HG02870 (cell line): Measurements from ENCODE around the gene CYYR1.

Experiments used
- ATAC-seq: cut with Tn5 transposase; IDR thresholded peaks from one replicate; pipeline ENCODE4 v1.9.1; 2021; ENCODE audit warnings: mild to moderate bottlenecking, moderate library complexity; ENCODE audit not compliant: unreplicated experiment

The CYYR1 gene

DNA sequence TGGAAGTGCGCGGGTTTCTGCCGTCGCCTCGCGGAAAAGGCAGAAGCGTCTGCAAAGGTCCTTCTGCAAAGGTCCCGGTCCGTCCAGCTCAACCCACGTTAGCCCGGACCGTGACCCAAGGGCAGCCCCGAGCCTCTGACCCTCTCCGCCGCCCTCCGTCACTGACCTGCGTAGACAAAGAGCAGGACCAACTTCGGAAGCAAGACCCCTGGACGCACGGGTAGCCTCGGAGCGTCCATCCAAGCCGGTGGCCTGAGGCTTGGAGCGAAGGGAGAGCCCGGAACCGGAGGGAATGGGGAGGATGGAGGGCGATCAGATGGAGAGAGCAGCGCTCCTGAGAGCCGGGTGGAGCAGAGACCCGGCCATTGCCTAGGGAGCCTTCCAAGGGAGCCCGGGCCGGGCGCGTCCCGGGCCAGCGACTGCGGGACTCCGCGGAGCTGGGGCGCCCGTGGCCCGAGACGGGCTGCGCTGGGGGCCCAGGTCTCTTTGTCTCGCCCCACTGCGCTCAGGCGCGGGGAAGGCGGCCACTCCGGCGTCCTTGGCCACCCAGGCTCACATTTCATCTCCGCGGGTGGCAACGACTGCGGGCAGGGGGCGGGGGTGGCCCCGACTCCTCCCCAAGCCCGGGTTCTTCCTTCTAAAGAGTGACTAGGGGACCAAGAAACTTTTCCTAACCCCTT lies at the start of gene CYYR1:
Gene CYYR1 (minus strand): TSS at position 585 of the 680 bp plus-strand sequence. CDS start 346 bp downstream, at position 239.
- ATAC-seq: no peak

DNA sequence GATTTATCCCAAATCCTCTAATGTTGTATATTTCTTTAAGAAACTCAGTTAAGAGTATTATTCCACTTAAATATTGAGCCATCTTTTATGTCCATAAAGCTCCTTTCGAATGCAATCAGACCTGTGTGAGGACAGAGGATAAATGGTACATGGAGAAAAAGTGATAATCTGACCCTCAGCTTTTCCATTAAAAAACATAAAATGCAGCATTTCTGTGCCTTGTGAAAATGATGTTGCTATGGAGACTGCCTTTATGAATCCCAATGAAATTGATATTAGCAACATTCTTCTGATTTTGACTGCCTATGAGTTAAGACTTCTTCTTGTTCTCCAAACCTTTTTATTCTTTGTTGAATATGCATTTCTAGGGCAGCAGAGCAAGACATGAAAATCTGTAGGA lies 44.1 kb upstream of the CYYR1 start:
- ATAC-seq: no peak

DNA sequence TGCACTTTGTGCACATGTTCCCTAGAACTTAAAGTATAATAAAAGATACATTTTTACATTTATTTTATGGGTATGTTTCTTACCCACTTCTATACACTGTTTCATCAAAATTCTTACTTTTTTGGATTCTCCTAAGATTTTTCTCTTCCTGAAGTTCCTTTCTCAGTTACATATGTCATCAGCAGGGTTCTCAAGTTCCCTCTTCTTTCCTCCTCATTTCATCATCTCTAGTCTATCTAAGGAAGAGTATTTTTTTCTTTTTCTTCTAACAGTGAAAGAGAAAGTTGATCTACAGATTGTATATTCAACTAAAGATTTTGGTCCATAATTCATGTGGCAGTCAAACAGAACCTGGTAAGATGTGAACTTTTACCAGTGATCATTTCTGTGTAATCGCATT lies 41.2 kb upstream of the CYYR1 start:
- no peak for ATAC-seq

DNA sequence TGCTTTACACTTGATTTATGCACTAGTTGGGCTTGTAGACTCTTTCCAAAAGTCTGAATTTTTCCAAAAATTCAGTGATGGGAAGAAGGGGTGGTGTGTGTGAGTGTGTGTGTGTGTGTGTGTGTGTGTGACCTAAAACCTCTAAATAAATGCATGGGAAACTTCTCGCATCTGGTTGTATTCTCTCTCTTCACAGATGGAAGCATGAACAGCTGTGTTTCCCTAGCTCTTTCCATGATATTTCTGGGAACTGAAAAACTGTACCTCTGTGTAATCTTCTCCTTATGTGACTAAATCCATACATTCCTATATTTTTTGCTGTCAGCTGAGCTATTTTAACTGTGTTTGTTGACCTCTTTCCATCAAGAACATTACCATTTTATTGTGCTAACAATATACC lies 26.2 kb upstream of the CYYR1 start:
- no peak for ATAC-seq

DNA sequence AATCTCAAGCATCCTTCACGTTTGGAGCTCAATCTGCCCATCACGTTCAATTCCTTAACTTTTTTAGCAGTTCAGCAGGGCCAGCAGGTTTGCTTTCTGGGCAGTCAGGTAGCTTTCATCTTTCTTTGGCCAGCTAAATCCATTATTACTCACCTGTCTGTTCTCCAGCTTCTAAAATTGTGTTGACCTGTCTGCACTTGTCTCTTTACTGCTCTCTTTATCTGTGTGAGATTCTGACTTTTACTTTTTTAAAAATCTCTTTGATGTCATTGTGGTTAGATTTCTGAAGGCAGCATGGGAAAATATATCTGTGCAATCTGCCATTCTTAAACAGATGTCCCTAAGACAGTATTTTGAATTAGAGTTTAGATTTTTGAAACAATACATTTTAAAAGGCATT lies 24.9 kb upstream of the CYYR1 start:
- no peak for ATAC-seq

DNA sequence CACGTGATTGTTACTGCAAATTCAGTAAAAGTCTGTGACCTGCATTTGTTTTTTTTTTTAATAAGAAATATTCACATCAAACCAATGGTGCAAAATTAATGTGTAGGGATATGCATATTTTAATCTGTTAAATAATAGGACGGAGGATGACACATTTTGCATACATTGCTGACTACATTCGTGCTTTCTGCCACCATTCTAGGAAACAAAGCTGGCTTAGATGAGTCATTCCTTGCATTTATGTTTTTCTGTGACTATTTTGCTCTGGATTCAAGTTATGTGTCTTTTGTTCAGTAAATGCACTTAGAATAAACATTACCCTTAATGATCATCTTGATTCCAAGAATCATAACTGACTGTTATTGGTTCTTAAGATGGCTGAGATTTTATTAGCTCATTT lies 23.9 kb upstream of the CYYR1 start:
- no peak for ATAC-seq

DNA sequence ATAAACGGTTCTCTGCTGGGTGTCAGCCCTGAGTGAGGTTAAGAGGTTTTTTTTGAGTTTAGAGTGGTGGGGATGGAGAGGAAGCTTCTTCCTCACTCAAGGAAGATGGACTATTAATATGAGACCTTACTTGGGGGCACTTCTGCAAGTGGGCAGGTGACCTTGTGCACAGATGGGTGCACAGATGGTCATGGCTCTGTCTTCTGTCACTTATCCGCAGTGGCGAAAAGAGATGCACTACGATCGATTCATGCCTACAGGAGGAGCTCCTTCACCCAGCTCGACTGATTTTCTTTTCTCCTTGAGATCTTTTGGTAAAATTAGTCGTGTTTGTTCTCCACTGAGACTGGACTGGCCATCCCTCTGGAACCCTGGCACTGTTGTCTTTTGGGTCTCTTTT lies 22.9 kb upstream of the CYYR1 start:
- ATAC-seq: no peak

DNA sequence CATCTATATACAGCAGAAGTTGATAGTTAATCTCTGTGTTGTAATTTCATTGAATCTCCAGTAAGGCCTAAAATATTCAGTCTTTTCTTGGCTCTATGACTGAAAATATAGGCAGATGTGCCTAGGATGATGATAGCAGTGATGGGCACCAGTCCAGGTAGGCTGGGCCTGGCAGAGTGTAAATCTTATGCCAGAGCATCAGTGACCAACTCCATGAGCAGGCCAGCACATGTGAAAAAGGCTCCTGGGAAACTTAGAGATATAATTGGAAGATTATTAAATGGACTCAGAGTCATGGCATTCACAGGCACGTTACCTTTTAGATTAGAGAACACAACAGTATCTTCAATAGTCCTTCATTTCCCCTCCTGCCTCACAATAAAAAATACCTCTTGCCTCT lies 20.7 kb upstream of the CYYR1 start:
- no peak for ATAC-seq

DNA sequence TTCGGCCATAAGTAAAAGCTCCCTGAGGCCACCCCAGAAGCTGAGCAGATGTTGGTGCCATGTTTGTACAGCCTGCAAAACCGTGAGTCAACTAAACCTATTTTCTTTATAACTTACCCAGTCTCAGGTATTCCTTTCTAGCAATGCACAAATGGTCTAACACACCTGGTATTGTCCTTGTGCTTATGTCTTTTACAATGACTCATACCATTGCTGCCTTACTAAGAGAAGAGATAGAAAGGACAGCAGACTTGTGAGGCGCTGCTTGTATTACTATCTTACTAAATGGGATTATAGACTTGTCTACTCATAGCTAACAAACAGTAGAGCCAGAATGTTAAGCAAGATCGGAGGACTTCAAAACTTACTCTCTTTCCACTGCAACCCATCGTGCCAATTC lies 18.5 kb upstream of the CYYR1 start:
- ATAC-seq: no peak

DNA sequence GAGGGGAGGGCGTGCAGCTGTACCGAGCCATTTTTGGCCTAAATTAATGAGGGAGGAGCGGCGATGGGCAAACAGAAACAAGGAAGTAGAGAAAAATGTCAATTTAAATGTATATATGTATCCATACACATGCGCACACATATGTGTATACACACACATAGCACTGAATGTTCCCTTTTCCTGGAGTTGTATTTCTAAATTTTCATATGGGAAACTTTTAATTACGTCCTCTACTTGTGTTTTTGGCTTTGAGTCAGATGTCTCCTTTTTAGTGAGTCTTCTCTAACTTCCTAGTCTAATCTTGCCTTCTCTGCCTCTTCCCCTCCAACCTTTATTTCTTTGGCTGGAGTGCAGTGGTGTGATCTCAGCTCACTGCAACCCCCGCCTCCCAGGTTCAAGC lies 15.4 kb upstream of the CYYR1 start:
- ATAC-seq: no peak

DNA sequence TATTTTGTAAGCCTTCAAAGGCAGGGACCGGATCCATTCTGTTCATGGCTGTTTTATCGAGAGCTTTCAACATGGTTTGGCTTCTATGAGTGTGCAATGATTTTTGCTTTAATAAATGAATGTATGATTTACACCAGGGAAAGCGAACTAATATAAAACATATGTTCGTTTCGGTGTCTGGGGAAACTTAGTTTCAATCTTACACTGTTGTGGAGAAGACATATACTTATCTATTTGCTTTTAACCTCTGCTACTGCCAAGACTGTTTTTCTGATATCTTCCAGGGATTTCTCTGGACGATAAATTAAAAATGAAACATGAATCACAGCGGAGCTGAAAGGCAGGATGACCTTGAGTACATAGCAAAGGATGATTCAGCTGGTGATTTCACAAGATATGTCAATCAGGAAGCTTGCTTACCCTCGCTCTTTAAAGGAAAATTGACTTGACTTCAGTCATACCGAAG lies 14.7 kb upstream of the CYYR1 start:
- ATAC-seq: no peak

DNA sequence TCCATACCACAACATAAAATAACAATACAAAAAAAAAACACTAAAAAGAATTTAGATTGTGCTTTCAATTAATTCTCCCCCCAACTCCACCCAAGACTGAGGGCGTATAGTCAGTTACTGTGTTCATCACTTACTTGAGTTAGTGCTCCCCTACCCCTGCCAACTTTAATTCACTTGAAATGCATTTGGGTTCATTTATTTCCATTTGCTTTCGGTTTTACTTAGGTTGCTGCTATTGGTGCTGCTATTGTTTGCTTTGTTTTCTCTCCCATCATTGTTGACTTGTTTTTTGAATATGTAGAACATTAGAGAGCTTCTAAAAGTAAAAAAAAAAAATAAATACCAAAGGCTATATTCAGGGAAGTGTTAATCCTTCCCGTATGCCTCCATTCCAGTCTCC lies 10.7 kb upstream of the CYYR1 start:
- no peak for ATAC-seq

DNA sequence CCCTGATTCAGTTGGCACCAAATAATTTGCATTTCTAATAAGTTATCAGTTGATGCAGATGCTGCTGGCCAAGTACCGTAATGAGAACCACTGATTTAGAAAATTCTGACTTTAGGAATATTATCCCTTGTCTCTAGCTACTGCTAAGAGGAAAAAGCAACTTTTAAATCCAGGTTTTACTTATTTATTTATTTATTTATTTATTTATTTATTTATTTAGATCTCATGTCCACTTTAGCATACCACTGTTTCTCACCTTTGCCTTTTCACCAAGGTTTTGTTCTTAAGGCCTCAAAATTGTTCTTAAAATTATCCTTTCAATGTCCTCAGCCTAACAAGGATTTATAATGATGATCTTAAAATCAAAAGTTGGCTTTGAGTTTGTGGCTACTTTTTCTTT lies 8.7 kb upstream of the CYYR1 start:
- ATAC-seq: no peak

DNA sequence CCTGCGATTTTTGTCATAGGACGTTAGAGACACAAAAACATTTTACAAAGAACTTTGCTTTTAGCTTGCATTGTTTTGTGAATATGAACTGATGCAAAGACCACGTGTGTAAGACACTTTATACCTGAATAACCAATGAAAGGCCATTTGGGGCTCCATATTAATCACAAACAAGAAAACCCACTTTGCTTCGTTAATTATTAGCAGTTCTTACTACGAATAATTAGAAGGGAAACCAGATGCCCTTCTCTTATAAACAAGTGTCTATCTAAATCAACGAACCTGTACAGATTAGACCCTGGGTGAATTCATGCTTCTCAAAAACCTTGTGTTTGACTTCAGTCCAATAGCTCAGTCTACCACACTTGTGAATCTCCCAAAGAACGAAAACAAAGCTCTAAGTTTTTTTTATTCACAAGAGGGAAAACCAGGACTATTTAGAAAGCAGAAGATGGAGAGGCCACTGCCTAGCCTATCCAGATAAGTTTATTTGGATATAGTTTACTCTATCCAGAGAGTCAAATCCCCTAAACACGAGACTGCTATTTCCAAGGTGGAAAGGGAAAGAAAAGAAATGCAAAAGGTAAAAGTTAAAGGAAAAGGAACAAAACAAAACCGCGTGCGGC lies 897 bp downstream of the CYYR1 start:
- ATAC-seq: no peak

DNA sequence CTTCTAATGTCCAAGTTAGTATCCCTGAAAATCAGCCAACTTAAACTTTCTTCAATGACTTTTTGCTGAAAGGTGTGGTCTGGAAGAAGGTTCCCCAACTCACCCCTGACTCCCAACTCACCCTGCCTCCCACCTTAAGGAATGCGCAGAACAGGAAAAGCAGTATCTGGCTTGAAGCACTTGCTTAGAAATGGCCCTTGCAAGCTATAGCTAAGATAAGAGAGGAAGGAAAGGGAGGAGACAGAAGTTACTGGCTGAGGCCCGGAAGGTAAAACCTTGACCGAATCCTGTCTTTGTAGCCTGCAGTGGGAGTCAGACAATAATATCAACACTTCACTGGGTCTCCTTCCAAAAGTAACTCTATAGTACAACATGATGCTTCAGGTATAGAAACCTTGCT lies 2.9 kb downstream of the CYYR1 start:
- ATAC-seq: no peak

DNA sequence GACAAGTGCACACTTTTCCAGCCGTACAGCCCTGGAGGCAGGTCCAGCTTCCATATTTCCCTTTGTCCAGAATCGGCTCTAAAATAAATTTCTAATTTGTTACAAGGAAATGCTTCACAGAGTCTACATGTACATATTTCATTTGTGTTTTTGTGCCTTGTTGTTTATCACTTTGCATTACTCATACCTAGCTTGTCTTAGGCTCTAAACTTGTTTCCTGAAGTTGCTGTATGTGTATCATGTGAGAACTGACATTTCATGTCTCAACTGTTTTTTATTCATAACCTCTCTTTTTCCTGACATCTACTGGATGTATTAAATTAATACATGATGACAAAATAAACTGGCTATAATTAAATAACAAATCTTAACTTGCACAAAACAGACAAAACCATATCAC lies 7.5 kb downstream of the CYYR1 start:
- no peak for ATAC-seq

DNA sequence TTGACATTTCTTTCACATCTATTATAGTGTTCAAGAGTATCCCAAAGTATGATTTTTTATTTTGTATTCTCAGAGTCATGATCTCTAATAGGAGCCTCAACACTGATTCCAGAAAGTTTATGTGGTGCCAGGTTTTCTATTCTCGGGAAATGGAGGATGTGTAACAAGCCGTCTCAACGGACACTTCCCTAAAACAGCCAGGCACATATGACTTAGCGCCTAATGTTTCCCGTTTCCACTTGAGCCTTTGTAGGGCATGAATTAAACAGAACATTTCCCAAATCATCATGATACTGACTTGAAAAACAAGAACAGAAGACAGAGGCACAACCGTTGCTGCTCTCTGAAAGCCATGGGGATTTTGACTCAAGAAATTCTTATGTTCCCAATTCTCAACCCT lies 8.0 kb downstream of the CYYR1 start:
- no peak for ATAC-seq

DNA sequence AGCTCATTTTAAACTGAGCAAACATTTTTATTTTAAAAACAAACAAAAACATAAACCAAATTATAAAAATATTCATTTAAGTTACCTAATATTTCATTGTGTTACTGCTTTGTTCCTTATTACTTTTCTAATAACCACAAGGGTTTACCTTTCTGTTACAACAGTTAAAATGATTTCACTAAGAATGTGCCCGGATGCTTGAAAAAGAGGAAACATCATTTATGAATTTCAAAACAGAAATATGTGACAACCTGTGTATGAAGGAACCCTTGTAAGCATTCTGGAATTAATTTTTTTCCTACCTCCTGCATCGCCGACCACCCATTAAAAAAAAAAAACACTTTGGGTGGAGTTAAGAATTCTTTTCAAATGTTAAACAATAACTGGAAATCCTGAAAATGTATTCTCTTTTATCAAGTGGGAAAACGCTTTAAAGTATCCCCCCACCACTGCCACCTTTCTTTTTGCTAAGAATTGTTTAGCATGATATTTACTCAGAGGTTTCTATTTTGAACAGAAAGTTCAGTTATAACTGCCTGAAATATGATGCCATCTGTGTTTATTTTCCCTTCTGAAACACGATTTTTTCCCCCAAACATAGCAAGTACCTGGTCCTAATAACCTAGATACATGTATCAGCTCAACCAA lies 9.1 kb downstream of the CYYR1 start:
- no peak for ATAC-seq

DNA sequence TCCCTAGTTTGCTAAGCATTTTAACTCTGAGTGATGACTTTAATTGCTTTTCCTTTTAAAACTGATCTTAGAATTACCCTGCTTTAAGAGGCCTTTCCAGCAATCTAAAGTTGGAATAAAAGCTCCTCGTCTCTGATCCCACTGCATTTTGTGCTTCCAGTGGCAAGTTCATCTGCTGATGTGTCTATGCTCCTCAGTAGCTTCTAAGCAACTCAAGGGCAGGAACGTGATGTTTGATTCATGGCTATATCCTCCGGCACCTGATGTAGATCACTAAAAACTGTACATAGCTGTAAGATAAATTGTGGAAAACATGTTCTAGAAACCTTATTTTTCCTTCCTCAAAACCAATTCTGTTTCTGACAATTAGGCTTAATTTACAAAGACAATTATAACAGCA lies 12.5 kb downstream of the CYYR1 start:
- ATAC-seq: no peak

DNA sequence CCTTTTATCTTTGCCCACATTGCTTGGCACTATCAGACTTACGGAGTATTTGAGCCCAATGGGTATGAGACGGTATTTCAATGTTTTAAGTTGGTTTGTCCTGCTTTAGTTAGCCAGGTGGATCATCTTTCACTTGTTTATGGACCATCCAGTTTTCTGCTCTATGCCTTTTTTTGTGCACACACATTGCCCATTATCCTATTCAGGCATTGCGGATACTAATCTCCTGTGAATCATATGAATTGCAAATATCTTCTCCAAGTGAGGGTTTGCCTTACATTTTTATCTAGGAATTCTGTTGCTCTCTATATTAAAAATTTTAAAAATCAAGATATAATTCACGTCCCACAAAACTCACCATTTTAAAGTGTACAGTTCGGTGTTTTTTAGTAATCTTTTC lies 14.0 kb downstream of the CYYR1 start:
- no peak for ATAC-seq

DNA sequence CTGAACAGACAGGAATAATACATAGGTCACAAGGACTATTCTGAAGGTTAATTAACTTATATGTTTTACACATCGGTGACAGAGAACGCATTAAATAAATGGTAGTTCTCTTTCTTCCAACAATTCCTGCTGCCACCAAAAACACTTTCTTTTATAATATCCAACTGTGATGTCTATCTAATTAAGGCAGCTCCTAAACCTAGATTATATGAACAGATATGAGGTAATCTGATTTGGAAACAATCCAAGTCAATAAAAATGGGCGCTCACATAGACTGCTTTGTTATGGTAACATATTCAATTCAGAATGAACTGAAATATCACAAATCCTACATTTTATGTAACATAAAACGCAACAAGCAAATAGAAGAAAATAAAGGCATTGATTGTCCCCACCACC lies 16.0 kb downstream of the CYYR1 start:
- ATAC-seq: no peak

DNA sequence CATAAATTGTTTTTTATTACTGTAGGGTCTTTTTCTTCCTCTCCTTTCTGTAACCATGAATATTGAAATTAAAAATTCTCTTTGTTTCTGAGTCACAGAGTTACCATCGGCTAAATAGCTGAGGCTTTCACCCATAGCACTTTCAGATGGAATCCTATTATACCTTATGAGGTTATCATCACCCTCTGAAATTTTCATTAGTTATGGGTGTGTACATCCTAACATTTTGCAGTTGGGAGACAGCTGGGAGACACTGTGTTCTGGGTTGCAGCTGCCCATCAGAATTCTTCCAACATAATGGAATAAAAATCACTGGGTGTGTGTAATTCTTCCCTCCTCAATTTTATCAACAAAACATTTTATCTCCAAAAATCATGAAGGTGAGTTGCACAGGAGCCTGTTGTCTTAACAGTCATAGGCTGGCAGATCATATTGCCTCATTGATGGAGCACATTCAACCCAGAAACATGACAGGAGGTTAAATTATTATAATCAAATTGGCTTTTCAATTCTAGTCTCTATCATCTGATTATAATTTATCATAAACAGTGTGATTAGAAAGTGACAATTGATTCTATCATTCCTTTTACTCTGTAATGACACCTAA lies 17.4 kb downstream of the CYYR1 start:
- no peak for ATAC-seq
